Esophagus squamous epithelium (tissue), 4 donors: Measurements from ENCODE around the gene GJA9.

Experiments
- CTCF ChIP-seq, 6 experiments: fragments of 450-650 bp in 4 of 6; fragments of 200-600 bp in 2 of 6; sonication (generic) in 2 of 6; IDR thresholded peaks; one replicate each; pipeline ENCODE4 v1.5.1; 2016 to 2019; ENCODE audit warnings: antibody characterized with exemption in 6 of 6, mild to moderate bottlenecking in 4 of 6, moderate library complexity in 4 of 6
- POLR2A ChIP-seq, 4 donors: fragments of 450-650 bp; IDR thresholded peaks; one replicate each; pipeline ENCODE4 v1.6.1; 2017; ENCODE audit warnings: antibody characterized with exemption in 4 of 4, mild to moderate bottlenecking in 4 of 4, moderate library complexity in 3 of 4

- TF ChIP-seq CTCF (IDR thresholded peaks at IDR 0.05): no peak
- TF ChIP-seq POLR2A (IDR thresholded peaks at IDR 0.05): no peak
Measured at GRCh38 chr1:38908821-38909220, 27.4 kb upstream of the GJA9 start.
